Activated CD4-positive, alpha-beta T cell treated with anti-CD3 and anti-CD28 coated beads for 1 hour (primary cell): ENCODE measurements around the gene CSNK2A2.

ENCODE experiments used
- DNase-seq: peaks from one replicate; pipeline ENCODE4 v3.0.0-alpha.2; 2020

Gene CSNK2A2

DNA sequence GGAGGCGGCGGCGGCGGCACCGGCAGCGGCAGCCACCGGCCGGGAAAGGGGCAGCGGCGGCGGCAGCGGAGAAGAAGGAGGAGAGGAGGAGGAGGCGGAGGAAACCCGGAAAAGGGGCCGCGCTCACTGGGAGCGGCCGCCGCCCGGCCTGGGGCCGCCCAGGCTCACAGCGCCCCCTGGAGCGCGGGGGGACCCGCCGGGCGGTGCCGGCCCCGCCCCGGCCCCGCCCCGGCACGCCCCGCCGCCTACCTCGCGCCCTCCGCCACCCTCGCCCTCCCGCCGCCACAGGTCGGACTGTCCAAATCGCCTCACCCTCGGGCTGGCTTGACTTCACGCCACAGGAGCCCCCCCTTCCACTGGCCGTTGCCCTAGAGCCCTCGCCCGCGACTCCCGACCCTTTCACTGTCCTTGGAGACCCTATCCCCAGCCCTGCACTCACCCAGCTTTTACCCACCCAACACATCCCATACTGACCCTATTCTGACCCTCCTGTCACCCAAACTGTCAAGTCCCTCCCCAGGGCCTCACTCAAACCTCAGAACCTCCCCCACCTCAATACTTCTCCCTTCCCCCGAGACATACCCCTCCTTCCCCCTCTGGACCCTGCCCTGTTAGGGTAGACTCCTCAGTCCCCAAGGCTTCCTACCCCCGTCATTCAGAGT, at the start of gene CSNK2A2:
TSS of gene CSNK2A2 (minus strand) at position 85 of the 662 bp plus-strand sequence. CDS start 370 bp downstream, outside the sequence.
- peak; percentile 53 for DNase-seq

DNA sequence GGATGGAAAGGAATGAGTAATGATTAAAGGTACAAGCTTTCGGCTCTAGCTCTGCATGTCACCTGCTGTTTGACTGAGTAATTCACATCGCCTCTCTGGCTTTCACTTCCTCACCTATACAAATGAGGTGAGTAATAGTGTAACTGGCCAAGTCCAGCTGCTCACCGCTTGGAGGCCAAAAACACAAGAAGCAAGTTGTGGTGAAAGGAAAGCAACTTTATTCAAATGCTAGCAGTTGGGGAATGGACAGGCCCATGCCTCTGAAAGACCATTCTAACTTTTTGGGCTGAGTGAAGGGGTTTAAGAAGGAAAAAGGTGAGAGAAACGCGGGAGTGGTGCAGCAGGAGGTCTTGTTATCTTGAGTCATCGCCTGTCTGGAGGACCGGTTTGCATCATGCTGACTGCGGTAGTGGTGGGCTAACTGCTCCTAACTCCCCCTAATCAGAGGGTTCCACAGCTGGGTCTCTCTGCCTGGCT, 45.7 kb upstream of the CSNK2A2 start:
- no peak for DNase-seq

- no peak for DNase-seq
These were observed 38.9 kb upstream of the CSNK2A2 start for GRCh38 chr16:58236831-58237230.

DNA sequence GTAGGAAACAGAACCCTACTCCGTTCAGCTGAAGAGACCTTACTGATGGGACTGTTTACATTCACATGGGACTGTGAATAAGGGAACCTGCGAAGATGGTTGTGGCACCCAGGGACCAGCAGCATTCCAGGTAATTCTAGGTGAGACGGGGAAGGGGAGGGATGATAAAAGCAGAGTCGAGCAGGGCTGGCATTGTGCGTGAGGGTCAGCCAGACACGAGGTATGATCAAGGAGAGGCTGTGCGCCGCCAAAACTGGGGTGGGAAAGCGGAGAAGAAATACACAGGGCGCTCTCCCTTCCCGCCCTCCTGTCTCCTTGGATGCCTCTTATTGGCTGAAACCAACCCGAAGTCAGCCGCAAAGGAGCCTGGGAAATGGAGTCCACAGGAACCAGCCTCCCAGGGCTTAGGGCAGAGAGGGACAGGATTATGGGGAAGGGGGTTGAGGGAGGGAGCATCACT, 38.4 kb upstream of the CSNK2A2 start:
- DNase-seq, result peak; percentile 48

DNA sequence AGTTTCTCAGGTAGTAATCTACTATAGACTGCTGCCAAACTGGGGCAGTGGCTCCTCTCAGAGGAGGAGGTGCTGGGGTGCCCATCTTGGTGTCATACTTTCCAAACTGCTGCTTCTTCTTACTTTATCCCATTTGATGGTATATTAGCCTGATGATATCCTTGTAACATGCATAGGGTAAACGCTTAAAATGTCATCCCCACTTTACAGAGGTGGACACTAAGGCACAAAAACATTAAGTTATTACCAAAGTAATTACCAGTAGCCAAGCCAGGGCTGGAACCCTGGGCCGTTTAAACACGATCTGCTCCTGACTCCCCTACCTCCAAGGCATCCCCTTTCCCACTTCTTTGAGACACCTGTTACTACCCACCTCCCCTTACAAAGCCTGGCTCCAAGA, 37.8 kb upstream of the CSNK2A2 start:
- DNase-seq, result no peak

DNA sequence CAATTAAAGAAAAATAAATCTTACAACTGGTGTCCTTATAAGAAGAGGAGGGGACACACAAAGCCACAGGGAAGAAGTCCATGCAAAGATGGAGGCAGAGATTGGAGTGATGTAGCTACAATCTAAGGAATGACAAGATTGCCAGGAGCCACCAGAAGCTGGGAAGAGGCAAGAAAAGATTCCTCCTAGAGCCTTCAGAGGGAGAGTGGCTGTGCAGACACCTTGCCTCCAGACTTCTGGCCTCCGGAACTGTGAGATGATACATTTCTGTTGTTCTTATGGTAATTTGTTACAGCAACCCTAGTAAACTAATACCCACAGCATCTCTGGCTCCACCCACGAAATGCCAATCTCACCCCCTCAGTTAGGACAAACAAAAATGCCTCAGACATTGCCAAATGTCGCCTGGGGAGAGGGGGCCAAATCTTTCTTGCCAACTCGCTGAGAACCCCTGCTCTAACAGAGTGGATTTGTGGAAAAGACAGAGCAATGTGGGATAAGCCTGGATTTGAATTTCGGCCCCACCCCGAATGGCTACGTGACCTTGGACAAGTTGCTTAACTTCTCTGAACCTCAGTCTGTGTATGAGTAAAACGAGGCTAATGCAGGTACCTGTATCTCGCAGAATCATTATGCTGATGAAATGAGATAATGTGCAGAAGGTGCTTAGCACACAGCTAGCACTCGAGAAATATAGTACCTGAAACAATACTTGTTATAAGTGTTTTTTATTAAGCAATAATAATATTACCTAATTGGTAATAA, 37.1 kb upstream of the CSNK2A2 start:
- DNase-seq, result no peak

GRCh38 chr16:58230259-58230658, 32.4 kb upstream of the CSNK2A2 start:
- no peak for DNase-seq

DNA sequence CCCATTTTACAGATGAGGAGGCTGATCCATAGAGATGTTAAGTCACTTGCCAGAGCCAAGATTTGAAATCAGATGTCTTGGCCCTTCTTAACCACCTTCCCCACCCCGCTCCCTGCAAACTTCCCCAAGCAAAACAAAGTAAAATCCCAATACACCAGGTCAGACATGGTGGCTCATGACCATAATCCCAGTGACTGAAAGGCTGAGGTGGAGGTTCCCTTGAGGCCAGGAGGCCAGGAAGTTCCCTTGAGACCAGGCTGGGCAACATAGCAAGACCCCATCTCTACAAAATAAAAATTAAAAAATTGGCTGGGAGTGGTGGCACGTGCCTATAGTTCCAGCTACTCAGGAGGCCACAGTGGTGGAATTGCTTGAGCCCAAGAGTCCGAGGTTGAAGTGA, 28.9 kb upstream of the CSNK2A2 start:
- no peak for DNase-seq

DNA sequence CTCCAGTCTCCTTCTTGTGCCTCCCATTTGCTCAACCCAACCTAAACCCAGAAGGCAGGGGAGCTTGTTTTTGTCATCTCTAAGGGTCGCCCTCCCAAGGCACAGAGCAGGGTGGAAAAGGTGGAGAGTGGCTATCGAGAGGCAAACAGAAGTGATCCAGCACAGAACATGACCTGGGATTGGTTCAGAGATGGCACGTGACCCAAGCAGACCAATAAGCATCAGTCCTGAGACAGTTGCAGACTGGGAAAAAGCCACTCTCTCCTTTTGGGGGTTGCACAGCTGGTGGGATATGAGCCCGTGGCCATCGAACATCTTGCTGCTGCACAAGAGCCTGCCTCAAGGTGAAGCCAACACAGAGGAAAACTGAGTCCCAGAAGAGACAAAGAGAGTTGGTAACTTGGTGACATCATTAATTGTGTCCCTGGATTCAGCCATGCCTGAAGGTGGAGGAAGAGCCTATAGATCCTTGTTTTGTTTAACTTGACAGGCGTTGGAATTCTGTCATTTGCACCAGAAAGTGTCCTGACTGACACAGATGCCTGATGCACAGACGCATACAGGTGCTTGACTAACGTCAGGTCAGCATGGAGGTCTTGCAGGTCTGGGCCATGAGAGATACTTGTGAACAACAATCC, 28.2 kb upstream of the CSNK2A2 start:
- DNase-seq, result no peak

DNA sequence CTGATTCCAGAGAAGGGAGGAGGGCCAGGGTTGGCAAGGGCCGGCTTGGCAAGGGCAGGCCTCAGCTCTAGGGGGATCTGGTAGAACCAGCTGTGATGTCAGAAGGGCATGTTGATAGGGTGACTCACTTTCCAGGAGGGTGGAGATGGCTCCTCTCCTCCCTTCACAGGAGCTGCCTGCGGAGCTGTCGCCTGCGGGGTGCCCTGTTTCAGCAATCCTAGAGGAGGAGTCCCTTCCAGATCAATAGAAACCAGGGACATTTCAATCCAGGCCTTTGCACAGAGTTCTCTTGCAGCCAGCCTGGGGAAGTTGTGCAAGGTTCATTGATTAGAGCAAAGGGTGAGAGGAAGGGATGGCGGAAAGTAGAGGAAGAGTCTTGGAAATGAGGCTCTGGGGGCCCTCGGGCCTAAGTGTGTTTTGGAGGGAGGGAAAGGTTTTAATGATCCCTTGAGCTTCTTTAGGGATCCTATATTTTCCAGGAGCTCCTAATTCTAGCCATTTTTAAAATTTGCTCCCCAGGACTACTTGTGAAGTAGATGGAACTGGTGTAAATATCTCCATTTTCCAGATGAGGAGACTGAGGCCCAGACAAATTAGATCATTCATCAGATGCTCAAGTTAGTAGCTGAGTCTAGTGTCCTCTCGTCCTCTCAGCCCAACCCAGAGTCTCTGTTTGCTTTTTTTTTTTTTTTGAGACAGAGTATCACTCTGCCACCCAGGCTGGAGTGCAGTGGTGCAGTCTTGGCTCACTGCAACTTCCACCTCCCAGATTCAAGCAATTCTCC, 24.8 kb upstream of the CSNK2A2 start:
- no peak for DNase-seq

GRCh38 chr16:58219432-58219831, 21.5 kb upstream of the CSNK2A2 start:
- DNase-seq, result no peak

DNA sequence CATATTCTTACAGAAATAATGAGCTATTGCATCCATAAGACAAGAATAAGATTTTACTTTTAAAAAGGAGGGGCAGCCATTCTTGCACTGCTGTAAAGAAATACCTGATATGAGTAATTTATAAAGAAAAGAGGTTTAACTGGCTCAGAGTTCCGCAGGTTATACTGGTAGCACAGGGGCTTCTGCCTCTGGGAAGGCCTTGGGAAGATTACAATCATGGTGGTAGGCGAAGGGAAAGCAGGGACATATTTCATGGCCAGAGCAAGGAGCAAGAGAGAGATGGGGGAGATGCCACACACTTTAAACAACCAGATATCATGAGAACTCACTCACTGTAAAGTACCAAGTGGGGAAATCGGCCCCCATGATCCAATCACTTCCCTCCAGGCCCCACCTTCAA, 20.9 kb upstream of the CSNK2A2 start:
- no peak for DNase-seq

GRCh38 chr16:58217311-58217925, 19.5 kb upstream of the CSNK2A2 start:
- DNase-seq, result no peak

GRCh38 chr16:58212824-58213655, 15.1 kb upstream of the CSNK2A2 start:
- DNase-seq, result no peak

- DNase-seq, result no peak
These were observed 13.9 kb upstream of the CSNK2A2 start for GRCh38 chr16:58211846-58212245.

DNA sequence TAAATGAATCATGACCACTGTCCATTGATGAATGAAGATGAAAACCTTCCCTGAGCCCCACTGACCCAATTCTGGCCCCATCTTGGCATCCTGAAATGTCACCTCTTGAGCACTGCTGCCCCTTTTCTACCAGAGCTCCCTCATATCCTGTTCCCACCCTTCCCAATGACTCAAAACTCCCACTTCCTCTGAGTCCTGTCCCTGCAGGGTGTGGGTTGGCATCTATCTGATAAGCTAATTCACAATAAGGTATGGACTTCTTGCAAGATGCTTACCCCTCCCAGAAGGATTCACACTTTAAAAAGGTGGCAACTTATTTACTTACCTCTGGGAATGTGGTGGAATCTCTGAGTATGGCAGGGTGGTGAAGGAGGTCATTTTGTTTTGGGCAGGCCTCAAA, 13.3 kb upstream of the CSNK2A2 start:
- no peak for DNase-seq

DNA sequence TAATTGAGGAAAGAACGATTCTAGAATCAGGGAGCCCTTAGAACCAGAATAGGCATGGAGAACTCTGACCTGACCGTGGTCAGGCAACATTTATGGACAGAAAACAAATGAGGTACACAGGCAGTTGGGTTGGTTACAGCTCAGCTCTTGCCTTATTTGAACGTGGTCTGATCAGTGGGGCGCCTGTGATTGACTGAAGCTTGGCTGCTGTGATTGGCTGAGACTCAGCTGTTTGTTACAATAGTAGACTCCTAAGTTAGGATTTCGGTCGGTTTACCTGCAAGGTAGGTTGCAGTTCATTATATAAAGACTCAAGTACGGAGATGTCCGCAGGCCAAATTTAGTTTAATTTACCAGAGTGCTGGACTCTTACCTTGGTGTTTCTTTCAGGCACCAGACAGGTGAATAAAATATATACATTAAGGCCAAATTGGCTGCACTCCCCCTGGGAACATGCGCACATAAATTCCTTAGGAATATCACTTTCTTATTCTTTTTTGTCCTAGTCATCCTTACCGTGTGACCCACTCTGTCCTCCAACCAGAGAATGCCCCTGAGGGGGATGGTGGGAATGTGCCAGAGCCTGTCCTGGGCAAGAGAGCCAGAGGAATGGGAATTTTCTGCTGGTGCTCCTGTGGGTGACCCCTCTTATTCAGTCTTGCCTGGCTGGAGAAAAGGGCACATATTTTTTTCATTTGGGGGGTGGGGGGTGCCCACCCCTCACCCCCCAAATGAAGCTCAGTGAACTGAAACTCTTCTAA, 7.5 kb upstream of the CSNK2A2 start:
- DNase-seq, result no peak

DNA sequence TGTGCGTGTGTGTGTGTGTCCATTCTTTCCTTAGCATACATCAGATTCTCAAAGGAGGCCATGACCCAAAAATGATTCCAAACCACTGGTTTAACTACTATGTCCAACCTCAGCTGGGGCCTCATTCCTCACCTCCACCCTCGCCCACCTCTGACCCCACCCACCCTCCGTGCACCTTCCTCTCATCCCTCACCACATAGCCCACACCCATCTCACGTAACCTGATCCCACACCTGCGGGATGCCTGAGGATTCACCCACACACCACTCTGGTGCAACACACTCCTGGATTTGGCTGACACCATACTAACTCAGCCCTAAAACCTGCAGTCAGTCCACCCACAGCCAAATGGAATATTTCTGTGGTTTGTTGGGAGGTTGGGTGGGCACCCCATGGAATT, 3.3 kb upstream of the CSNK2A2 start:
- no peak for DNase-seq

DNA sequence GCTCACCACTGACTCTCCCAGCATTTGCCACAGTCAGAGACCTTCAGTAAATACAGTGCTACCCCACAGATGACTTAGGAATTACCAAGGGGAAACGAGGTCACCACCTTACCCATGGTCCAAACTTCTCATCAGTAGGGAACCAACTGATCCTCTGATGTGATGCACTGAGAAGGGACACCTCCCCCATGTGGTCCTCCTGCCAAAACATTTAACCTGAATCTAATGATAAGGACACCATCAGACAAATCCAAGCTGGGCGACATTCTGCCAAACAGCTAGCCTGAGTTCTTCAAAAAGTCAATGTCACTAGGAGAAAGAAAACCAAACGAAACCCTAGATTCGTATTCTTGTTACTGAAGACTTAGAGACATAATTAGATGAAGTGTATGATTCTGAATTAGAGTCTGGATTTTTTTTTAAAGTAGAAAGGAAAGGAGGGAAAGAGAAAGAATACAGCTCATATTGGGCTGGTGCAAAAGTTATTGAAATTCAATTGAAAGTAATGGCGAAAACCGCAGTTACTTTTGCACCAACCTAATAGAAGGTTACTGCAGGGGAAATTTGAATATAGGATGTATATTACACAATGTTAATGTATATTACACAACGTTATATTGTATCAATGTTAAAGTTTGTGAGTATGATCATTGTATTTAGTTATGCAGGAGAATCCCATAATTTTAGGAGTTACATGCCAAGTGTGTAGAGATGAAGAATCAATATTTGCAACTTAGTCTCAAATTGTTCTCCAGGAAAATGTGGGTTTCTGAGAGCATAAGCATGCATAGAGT, 2.3 kb upstream of the CSNK2A2 start:
- DNase-seq, result no peak
